A673 (cell line): Measurements from ENCODE around the gene HPCAL4.

Source experiments
- EZH2 ChIP-seq: fragments of 200-600 bp; sonication (generic); IDR thresholded peaks from 2 replicates; pipeline ENCODE4 v1.6.1; 2017; ENCODE audit warnings: borderline replicate concordance, low read depth, mild to moderate bottlenecking, mixed read lengths, antibody characterized with exemption, low read length; ENCODE audit not compliant: poor library complexity, severe bottlenecking
- TF ChIP-seq, protein P1 (sequence below): fragments of 300-800, 200-600 bp; sonication (generic); conservative IDR thresholded peaks from 2 replicates; pipeline ENCODE4 v1.5.1; 2017; ENCODE audit warnings: low read depth, mild to moderate bottlenecking, antibody characterized with exemption, low read length, moderate library complexity, mixed read lengths

DNA sequence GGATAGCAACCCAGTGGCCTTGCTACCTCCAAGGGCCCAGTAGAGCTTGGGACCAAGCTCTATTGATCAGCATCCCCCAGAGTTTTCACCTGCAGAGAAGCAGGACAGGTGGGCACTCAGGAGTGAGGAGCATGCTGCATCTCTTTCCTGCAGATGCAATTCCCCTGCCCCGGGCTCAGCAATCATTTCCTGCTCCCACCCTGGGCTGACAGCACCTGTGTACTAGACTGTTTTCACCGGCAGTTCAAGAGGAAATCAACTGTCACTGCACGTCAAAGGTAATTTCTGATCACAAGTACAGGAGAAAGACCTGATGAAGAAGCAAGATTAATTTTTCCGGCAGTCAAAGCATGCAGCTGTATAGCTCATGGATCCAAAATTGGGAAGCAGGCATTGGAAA, 10.5 kb downstream of the HPCAL4 start:
- TF ChIP-seq, protein P1, sequence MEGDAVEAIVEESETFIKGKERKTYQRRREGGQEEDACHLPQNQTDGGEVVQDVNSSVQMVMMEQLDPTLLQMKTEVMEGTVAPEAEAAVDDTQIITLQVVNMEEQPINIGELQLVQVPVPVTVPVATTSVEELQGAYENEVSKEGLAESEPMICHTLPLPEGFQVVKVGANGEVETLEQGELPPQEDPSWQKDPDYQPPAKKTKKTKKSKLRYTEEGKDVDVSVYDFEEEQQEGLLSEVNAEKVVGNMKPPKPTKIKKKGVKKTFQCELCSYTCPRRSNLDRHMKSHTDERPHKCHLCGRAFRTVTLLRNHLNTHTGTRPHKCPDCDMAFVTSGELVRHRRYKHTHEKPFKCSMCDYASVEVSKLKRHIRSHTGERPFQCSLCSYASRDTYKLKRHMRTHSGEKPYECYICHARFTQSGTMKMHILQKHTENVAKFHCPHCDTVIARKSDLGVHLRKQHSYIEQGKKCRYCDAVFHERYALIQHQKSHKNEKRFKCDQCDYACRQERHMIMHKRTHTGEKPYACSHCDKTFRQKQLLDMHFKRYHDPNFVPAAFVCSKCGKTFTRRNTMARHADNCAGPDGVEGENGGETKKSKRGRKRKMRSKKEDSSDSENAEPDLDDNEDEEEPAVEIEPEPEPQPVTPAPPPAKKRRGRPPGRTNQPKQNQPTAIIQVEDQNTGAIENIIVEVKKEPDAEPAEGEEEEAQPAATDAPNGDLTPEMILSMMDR: no peak
- no peak for TF ChIP-seq EZH2
